ENCODE results near the gene MRPL51.

The MRPL51 gene

DNA sequence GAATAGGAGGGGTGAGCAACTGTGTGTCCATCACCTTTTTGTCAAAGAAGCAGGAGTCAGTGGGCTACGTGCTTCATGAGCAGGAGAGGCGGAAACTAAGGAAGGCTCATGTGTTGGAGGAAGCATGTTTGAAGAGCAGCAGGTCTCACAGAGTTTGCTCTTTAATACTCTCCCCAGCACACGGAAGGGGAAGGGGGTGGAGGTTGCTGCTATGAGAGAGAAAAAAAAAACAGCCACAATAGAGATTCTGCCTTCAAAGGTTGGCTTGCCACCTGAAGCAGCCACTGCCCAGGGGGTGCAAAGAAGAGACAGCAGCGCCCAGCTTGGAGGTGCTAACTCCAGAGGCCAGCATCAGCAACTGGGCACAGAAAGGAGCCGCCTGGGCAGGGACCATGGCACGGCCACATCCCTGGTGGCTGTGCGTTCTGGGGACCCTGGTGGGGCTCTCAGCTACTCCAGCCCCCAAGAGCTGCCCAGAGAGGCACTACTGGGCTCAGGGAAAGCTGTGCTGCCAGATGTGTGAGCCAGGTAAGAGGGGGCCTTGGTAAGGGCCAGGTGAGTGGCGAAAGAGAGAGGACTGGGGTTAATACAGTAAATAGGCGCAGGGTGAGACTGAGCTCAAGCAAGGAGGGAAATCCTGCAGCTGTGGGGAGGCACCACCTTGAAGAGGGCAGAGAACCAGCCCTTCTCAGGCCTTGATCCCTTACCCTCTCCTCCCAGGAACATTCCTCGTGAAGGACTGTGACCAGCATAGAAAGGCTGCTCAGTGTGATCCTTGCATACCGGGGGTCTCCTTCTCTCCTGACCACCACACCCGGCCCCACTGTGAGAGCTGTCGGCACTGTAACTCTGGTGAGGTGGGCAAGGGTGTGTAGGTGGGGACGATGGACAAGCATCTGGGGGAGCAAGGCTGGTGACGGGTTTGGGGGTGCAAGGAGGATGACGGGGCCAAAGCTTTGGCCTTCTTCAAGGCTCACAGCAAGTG is 48.1 kb downstream of the MRPL51 start, which contains the start of gene CD27:
CD27 (plus strand) TSS at position 252 of the 985 bp plus-strand sequence; CDS start at position 393, 141 bp downstream.
- H3K27ac ChIP-seq: no peak within 1 kb of the TSS
- H3K4me3 ChIP-seq: no peak within 1 kb of the TSS
- no peak for TF ChIP-seq CTCF (IDR thresholded peaks at IDR 0.05)
- DNase-seq (ENCODE audit: low spot score): no peak

DNA sequence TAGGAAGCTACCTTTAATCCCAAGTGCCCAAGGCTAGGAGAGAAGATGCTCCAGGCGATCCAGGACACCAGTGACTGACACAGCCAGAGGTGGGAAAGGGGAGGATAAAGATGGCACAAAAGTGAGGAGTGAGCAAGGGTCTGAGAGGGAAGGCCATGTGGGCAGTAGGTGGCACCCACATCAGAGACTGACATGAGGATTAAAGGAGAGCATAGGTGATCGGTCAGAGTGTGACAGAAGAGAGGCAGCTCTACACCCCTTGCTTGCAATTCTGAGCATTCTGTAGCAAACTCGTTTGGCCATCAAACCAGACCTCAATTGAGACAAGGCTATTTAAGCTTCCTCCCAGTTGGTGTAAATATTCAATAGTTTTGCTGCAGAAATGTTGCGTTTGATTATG is 49.0 kb downstream of the MRPL51 start:
- Histone ChIP-seq H3K27ac (no peak overlapping the region), H3K4me3 (no peak overlapping the region)
- no peak for DNase-seq (ENCODE audit: low spot score)
- TF ChIP-seq CTCF (IDR thresholded peaks at IDR 0.05): no peak

- H3K27ac ChIP-seq: no peak overlapping the region
- no peak for DNase-seq (ENCODE audit: low spot score)
- no peak for TF ChIP-seq CTCF (IDR thresholded peaks at IDR 0.05)
- no peak overlapping the region for H3K4me3 ChIP-seq
These were observed 49.6 kb downstream of the MRPL51 start for GRCh38 chr12:6443361-6443983.

DNA sequence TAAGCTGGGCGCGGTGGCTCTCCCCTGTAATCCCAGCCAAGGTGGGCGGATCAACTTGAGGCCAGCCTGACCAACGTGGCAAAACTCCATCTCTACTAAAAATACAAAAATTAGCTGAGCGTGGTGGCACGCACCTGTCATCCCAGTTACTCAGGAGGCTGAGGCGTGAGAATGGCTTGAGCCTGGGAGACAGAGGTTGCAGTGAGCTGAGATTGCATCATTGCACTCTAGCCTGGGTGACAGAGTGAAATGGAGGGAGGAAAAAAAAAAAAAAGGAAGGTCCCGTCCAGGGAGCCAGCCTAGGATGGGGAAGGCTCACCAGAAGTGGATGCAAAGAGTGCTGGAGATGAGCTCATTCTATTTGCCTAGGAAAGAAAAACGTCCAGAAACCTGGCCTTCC is 50.2 kb downstream of the MRPL51 start:
- no peak overlapping the region for H3K4me3 ChIP-seq
- no peak overlapping the region for H3K27ac ChIP-seq
- no peak for DNase-seq (ENCODE audit: low spot score)
- no peak for TF ChIP-seq CTCF (IDR thresholded peaks at IDR 0.05)

All from coronary artery (tissue), 2 donors.